GM19240 (cell line): Measurements from ENCODE around the gene GATAD2A.
A peak's percentile ranks its signal among the peaks of the same experiment; 100 is the strongest.

ENCODE experiments used
- DNase-seq: peaks from one replicate; pipeline ENCODE4 v3.0.0; 2011; ENCODE audit warnings: low spot score; ENCODE audit not compliant: insufficient read length

The GATAD2A gene

DNA sequence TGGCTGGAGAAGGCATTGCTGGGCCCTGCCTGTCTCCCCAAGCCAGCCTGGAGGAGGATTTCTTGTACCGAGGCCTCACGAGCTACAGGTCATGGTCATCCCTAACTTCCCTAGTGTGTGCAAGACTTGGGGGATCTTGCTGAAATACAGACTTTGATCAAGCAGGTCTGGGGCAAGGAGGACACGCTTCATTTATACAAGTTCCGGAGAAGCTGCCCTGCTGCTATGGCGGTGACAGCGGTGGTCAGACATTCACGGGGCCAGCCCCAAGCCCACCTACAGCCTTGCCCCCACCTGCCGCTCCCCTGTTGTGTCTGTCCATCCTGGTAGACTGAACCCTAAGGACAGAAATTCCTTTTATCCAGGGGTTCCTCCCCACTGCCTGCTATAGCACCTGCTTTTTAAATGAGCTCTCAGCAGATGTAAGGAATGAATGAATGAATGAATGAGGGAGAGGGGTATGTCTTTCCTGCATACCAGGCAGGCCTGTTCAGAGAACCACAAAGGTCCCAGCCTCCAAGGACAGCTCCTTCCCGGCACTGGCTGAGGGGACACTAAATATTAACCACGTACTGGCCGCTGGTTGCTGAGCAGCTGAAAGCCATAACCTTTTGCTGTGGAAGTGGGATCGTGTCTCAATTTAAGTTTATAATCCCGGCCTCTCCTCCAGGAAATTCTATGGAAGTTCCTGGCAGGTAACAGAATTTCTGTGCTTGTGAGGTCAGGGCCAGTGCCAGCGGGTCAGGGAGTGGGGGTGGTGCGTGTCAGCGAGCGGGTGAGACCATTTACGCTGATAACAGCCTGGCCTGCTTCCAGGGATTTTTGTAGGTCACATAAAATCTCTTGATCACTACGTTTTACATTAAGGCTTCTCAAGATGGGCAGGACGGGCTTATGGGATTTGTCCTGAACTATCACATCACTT is 82.7 kb downstream of the GATAD2A start:
- no peak for DNase-seq

GRCh38 chr19:19488875-19489690 is 83.6 kb downstream of the GATAD2A start:
- DNase-seq: peak; percentile 70

- no peak for DNase-seq
These were observed 84.3 kb downstream of the GATAD2A start for GRCh38 chr19:19489804-19490204.

DNA sequence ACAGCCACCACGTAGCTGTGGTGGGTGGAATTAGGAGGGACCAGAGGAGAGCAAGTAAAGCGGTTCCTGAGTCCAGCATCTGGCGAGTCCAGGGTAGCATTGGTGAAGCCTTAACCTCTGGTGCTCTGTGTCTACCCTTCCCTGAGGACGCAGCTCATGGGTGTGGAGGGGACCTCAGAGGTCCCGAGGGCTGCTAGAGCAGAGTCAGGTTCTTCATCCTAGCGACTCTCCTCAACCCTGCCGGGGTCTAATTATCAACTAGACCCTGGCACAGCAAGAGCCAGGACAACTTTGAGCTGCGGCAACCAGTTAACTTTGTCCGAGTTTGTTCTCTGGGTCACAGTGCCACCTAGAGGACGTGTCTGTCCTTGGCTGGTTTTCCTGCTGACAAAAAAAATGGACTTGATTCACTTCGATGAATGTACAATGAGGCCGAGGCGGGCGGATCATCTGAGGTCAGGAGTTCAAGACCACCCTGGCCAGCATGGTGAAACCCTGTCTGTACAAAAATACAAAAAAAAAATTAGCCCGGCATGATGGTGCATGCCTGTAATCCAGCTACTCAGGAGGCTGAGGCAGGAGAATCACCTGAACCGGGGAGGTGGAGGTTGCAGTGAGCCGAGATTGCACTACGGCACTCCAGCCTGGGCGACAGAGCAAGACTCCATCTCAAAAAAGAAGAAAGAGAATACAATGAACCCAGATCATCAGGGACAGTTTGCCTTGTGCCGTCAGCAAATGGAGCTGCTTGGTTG is 84.9 kb downstream of the GATAD2A start:
- peak; percentile 94 for DNase-seq

- no peak for DNase-seq
These were observed 86.0 kb downstream of the GATAD2A start for GRCh38 chr19:19491321-19492025.

GRCh38 chr19:19492026-19492610 is 86.6 kb downstream of the GATAD2A start:
- DNase-seq: no peak

DNA sequence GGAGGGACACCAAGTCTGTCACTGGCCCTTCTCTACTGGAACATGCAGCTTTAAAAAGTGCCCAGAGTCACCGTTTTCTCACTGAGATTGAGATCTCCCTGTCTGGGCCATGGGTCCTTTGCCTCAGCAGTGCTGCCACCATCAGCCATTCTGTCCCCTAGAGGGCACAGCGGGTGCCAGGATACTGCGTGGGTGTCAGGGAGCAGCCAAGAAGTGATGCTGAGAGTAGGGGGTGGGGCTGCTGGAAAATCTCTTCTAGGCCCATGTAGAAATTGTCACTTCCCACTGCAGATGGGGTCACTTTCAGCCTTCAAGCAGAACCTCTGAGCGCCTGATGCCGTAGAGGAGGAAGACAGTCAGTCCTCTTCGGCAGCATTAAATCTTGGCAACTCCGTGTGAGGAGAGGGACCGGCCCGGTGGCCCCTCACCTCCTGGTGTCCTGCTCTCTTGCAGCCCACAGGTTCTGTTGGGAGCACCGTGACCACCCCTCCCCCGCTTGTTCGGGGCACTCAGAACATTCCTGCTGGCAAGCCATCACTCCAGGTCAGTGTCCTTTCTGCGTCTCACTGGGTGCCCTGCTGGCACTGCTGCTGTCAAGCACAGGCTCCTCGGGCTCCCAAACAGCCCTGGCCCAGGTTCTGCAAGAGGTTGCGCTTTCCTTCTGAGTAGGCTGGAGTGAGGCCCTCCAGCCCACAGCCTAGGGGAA is 88.5 kb downstream of the GATAD2A start:
- DNase-seq: no peak

DNA sequence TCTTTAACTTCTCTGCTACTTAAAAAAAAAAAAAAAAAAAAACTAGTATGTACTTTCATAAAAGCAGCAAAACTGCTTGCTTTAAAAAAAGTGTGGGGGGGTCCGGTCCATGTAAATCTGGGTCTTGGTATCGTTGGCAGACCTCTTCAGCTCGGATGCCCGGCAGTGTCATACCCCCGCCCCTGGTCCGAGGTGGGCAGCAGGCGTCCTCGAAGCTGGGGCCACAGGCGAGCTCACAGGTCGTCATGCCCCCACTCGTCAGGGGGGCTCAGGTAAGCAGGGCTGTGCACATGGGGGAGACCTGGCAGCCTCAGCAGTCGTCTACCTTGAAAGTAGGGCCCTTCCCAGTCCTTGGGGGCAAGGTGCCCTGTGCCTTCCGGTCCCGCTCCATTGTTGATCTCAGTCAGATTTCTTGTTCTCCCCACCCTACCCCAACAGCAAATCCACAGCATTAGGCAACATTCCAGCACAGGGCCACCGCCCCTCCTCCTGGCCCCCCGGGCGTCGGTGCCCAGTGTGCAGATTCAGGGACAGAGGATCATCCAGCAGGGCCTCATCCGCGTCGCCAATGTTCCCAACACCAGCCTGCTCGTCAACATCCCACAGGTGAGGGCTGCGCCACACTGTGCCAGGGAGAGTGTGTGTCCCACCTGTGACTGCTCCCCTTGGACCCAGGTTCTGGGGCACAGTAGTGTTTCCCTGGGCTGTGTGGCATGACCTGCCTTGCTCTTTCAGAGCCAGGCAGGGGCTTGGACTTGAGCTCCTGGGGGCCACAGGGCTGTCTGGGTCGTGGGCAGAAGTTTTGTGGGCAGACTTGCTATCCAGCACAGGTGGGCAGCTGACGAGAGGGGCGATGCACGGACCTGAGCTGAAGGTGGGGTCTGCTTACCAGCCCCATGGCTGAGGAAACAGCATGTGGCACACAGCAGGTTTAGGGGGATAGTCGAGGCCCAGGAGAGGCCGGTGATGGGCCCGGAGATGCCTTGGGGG is 90.4 kb downstream of the GATAD2A start:
- DNase-seq: no peak

DNA sequence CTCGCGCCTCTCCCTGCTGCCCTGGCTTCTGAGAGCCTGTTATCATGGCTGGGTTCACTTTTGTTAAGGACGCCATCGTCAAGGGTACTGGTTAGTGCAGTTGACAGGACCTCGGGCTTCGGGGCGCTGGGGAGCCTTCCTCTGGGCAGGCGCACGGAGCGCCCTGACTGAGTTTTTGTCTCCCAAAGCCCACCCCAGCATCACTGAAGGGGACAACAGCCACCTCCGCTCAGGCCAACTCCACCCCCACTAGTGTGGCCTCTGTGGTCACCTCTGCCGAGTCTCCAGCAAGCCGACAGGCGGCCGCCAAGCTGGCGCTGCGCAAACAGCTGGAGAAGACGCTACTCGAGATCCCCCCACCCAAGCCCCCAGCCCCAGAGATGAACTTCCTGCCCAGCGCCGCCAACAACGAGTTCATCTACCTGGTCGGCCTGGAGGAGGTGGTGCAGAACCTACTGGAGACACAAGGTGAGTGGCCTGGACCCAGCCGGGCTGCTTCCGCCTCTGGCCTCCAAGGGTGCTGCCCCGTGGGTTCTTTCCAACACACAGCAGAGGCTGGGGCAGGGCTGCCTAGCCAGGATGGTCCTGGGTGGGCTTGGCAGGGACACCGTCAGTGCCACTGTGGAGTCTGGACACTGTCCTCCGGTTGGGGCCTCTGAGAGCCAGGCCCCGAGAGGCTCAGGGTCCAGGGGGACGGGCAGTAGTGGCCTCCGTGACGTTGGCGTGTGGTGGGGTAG is 92.9 kb downstream of the GATAD2A start:
- DNase-seq: no peak

GRCh38 chr19:19499272-19499995 is 94.0 kb downstream of the GATAD2A start:
- DNase-seq: no peak

GRCh38 chr19:19500975-19501644 is 95.6 kb downstream of the GATAD2A start:
- DNase-seq: no peak

GRCh38 chr19:19501798-19502197 is 96.3 kb downstream of the GATAD2A start:
- no peak for DNase-seq

DNA sequence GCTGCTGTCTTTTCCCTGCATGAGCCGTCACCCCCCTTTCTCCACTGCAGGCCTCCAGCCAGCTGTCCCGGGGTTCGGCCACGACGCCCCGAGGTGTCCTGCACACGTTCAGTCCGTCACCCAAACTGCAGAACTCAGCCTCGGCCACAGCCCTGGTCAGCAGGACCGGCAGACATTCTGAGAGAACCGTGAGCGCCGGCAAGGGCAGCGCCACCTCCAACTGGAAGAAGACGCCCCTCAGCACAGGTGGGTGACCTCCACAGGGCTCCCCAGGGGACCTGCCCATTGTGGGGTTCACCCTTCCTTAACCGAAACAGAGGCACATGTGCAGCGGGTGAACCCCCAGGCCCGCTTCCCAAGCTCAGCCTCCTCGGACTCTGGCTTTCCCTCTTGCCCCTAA is 96.8 kb downstream of the GATAD2A start:
- DNase-seq: no peak

- DNase-seq: no peak
These were observed 97.5 kb downstream of the GATAD2A start for GRCh38 chr19:19502808-19503602.

DNA sequence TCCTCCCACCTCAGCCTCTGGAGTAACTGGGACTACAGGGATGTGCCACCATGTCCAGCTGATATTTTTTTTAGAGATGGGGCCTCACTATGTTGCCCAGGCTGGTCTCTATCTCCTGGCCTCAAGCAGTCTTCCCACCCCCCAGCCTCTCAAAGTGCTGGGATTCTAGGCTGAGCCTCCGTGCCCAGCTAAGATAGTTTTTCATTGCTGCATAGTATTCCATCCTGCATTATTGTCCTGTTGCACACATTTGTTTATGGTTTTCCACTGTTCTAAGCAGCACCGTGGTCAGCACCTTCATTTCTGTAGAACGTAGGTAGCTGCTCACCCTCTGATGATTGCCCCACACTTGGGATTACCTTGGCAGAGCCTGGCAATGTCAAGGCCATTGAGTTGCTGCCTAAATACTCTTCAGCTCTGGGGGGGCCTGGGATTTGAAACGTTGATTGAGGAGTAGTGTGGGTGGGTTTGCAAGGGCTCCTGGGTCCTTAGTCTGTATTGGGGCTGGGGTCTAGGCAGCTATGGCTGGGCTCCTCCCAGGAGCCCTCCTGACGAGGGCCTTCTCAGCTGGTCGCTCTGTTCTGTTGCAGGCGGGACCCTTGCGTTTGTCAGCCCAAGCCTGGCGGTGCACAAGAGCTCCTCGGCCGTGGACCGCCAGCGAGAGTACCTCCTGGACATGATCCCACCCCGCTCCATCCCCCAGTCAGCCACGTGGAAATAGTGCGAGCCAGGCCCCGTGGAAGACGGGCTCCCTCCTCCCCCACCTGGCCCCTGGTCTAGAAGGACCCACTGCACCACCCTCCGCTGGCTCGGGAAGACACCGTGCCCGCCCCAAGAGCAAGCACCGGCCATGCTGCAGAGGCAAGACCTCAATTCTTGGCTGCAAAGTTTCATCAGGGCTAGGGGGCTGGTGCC is 99.5 kb downstream of the GATAD2A start:
- no peak for DNase-seq
